SK-N-DZ (cell line): ENCODE measurements around the gene CHTF18.

Source experiments
- DNase-seq: peaks from one replicate; pipeline ENCODE4 v3.0.0-alpha.2; 2015; ENCODE audit warnings: low spot score

Gene CHTF18

GRCh38 chr16:792221-792995 lies 4.0 kb downstream of the CHTF18 start:
- no peak for DNase-seq

DNA sequence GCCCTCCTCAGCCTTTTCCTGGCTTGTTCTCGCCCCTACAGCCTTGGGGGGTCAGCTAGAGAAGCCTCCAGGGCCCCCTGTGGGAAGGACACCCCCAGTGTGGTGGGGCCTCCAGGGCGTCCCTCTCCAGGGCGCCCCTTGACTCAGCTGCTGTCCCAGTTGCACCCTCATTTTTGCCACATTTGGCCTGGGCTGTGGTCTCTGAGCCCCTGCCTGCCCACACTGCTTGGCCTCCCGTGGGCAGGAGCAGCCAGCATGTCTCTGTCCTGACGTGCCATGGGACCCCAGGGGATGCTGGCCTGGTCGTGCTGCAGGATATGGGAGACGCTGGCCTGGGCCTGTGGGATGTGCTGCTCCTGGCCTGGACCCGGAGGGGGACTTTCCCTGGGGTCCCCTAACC lies 5.0 kb downstream of the CHTF18 start:
- DNase-seq, result no peak

GRCh38 chr16:794091-794822 lies 5.8 kb downstream of the CHTF18 start:
- no peak for DNase-seq

- DNase-seq, result no peak
Observed at GRCh38 chr16:794853-795466, 6.5 kb downstream of the CHTF18 start.

DNA sequence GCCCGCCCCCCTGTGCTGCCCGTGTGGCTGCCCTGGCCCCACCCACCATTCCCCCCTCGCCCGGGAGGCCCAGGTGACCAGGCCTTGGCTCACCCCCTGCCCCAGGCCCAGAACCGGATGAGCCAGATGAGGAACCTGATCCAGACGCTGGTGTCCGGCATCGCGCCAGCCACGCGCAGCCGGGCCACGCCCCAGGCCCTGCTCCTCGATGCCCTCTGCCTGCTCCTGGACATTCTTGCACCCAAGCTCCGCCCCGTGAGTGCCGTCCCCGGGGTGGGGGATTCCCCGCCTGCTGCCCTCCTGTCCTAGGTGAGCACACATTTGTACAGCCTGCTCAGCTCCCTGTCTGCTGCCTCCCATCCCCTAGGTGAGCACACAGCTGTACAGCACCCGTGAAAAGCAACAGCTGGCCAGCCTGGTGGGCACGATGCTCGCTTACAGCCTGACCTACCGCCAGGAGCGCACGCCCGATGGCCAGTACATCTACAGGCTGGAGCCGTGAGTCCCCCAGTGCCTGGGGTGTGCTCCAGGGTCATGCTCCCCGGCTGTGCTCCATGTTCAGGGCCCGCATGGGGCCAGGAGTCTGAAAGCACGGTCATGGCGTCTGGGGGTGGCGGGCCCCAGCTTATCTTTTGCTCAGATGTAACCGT lies 7.3 kb downstream of the CHTF18 start:
- no peak for DNase-seq

GRCh38 chr16:796296-797119 lies 8.1 kb downstream of the CHTF18 start:
- no peak for DNase-seq

DNA sequence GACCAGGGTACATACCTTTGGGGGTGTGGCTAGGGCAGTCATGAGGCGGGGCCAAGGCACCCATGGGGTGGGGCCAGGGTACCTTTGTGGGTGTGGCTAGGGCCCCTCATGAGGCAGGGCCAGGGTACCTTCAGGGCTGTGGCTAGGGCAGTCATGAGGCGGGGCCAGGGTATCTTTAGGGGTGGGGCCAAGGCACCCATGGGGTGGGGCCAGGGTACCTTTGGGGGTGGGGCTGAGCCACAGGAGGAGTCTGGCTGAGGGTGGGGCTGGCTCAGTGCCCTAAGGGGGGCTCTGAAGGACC lies 8.7 kb downstream of the CHTF18 start:
- no peak for DNase-seq

- DNase-seq, result no peak
Observed at GRCh38 chr16:797686-798085, 9.3 kb downstream of the CHTF18 start.

GRCh38 chr16:798666-799065 lies 10.2 kb downstream of the CHTF18 start:
- DNase-seq, result no peak

DNA sequence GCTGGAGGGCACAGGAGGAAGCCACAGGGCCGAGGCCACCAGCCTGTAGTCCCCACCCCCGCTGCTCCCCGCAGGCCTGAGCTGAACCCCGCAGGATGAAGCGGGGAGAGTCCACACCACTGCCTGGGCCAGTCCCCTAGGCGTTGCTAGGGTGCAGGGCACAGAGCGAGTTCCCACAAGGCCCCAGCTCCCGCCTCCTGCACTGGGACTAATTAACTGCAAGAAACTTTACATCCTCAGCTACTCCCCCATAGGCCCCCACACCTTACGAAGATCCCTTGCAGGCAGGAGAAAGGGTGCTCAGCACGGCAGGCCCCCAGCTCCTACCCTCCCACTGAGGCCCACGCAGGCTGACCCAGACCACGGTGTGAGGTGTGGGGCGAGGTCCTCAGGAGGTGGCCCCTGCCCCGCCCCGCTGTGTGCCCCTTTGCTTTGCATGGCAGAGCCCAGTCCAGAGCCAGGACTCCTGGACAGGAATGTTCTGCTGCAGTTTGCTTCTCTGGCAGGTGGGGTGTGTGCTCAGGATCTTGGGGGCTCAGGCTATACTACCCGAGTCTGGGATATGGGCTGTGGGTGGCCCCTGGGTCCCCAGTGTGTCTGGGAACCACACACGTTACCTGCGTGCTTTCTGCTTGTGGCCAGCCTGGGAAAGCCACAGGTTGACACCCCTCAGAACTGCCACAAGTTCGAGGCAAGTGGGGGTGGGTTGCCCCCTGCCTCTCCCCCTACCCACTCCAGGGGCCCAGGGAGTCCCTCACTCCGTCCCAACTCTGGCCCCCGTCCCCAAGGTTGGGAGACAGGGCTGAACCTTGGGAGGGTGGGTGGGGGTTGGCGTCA lies 10.9 kb downstream of the CHTF18 start:
- DNase-seq, result no peak

DNA sequence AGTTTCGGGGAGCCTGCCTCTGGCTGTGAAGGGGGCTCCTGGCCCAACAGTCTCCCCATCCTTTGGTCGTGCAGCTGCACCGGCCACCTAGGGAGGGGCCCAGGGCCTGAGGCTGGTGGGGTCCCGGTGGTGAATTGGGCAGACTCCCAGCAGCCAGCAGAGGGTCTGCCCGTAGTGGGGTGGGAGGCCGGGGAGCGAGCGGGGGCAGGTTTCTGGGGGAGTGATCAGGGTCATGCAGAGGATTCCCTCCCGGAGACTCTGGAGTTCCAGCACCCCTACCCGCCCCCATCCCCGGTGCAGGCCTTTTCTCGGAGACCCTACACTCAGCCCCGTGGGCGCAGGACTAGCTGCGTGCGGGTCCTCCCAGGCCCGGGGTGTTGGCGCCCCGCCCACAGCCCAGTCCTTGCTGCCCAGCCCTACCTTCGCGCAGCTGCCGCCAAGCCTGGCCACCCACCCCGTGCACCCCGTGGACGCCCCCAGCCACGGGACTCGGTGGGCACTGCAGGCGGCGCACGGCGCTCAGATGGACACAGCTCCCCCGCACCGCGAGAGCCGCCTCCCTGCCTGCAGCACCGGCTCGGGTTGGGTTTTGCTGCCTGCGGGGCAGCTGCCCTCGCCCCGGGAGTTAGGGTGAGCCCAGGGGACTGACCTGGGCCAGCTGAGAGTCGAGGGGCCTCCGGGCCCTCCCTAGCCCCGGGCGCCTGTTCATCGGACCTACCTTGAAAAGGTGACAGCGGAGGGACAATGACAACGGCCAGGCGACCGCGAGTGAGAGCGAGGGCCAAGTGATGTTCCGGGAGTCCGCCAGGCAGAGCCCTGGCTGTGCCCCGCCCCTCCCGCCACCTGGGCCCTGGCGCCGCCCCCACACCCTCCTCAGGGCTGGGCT lies 11.8 kb downstream of the CHTF18 start, which contains the start of gene GNG13:
TSS of gene GNG13 (minus strand) at position 787 of the 886 bp plus-strand sequence. CDS start 1,657 bp downstream, outside the sequence.
- no peak for DNase-seq

DNA sequence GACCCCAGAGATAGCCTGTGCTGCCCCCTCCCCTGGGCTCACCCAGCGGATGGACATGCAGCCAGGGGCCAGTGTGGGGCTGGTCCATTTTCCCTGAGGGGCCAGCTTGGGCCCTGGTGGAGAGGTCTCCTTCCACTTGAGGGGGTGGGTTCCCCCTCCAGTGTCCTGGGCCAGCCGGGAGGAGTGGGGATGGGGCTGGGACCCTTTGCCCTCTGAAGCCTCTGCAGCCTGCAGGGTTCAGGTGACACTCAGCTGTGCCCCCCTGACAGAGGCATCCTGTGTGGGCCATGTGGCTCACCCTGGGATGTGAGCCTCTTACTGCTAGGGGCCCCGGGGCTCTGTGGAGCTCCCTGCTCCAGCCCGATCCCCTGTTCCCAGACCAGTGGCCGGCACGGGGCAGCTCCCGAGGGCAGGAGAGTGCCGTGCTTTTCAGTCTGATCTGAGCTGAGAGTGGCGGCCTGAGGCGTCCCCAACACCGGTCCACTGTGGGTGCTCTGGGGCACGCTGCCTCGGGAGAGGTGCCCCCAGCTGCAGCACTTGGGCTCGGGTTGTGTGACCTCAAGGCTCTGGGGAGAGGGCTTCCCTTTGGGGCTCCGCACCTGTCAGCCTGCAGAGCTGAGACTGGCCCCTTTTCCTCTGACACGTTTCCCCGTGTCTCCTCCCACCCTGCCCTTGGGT lies 12.6 kb downstream of the CHTF18 start:
- DNase-seq, result no peak

GRCh38 chr16:801584-802363 lies 13.4 kb downstream of the CHTF18 start:
- DNase-seq, result no peak

- no peak for DNase-seq
Observed at GRCh38 chr16:802461-802860, 14.0 kb downstream of the CHTF18 start.

DNA sequence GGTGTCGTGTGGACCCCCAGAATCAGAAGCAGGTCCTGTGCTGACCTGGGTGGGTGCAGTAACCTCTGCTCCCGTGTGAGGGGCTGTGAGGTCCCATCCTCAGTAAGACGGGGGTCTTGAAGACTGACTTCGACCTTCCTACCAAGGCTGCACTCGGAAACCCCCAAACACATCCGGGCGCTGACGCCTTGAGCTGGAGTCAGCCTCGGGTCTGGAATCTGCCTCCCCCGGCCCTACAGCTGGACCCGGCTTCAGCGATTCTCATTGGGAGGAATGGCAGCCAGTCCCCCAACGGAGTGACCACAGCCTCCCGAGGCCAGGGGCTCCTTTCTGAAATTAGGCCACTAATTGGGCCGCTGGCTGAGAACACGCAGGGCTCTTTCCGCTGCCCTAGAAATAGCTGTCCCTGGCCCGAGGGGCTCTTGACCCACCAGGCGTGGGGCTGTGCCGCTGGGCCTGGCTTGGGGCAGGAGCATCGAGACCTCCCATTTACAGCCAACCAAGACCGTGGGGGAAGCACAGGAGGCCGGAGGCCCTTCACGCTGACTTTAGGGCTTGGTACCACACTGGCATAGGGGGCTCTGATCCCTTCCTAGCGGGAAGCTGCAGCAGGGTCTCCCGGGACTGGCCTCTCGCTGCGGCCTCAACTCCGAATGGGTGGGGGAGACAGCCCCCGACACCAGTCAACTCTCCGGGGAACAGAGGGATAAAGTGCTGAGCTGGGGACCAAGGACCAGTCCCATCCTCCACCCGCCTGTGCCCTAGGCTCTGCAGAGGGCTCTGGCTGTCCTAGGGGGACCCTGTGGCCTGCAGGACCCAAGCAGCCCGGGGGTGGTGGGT lies 14.7 kb downstream of the CHTF18 start:
- no peak for DNase-seq

- DNase-seq, result no peak
Observed at GRCh38 chr16:803754-804080, 15.3 kb downstream of the CHTF18 start.
